Measurements from ENCODE around the gene ALX4. TPM values are rescaled to one million over a fixed set of nuclear protein-coding genes. Genes with fewer than 3 reads are reported as not detected.

The ALX4 gene
- total RNA-seq, 1 donor from 2014 or later, result 1.2 TPM

GRCh38 chr11:44335919-44336318, 26.0 kb upstream of the ALX4 start:
- FAIRE-seq (no peak), DNase-seq (ENCODE audit: low spot score in 2 of 2) (no peak)

- DNase-seq (ENCODE audit: low spot score in 2 of 2) (no peak), FAIRE-seq (no peak)
Measured at GRCh38 chr11:44335052-44335760, 25.3 kb upstream of the ALX4 start.

GRCh38 chr11:44334356-44335004, 24.5 kb upstream of the ALX4 start:
- no peak for DNase-seq (ENCODE audit: low spot score in 2 of 2)
- FAIRE-seq, result no peak

- FAIRE-seq, result no peak
Measured at GRCh38 chr11:44333271-44334218, 23.6 kb upstream of the ALX4 start.

GRCh38 chr11:44332665-44333064, 22.7 kb upstream of the ALX4 start:
- DNase-seq (ENCODE audit: low spot score in 2 of 2) (no peak), FAIRE-seq (no peak)

More at GRCh38 chr11:44333271-44334218, 23.6 kb upstream of the ALX4 start:
- no peak for DNase-seq (ENCODE audit: low spot score in 2 of 2)

GRCh38 chr11:44329472-44330230, 19.7 kb upstream of the ALX4 start:
- FAIRE-seq, result no peak
- DNase-seq (ENCODE audit: low spot score in 2 of 2), result no peak

- DNase-seq (ENCODE audit: low spot score in 2 of 2) (no peak), FAIRE-seq (no peak)
Measured at GRCh38 chr11:44328138-44328660, 18.3 kb upstream of the ALX4 start.

- no peak for FAIRE-seq
- no peak for DNase-seq (ENCODE audit: low spot score in 2 of 2)
Measured at GRCh38 chr11:44327730-44328129, 17.8 kb upstream of the ALX4 start.

GRCh38 chr11:44326615-44327475, 16.9 kb upstream of the ALX4 start:
- no peak for FAIRE-seq
- DNase-seq (ENCODE audit: low spot score in 2 of 2), result no peak

GRCh38 chr11:44325698-44326097, 15.8 kb upstream of the ALX4 start:
- FAIRE-seq (no peak), DNase-seq (ENCODE audit: low spot score in 2 of 2) (no peak)

- no peak for DNase-seq (ENCODE audit: low spot score in 2 of 2)
- FAIRE-seq, result no peak
Measured at GRCh38 chr11:44324749-44325525, 15.0 kb upstream of the ALX4 start.

- FAIRE-seq (no peak), DNase-seq (ENCODE audit: low spot score in 2 of 2) (no peak)
Measured at GRCh38 chr11:44324222-44324621, 14.3 kb upstream of the ALX4 start.

- DNase-seq (ENCODE audit: low spot score in 2 of 2) (no peak), FAIRE-seq (no peak)
Measured at GRCh38 chr11:44322243-44322642, 12.3 kb upstream of the ALX4 start.

GRCh38 chr11:44321059-44321458, 11.1 kb upstream of the ALX4 start:
- DNase-seq (ENCODE audit: low spot score in 2 of 2), result no peak
- no peak for FAIRE-seq

GRCh38 chr11:44320289-44320973, 10.5 kb upstream of the ALX4 start:
- DNase-seq (ENCODE audit: low spot score in 2 of 2) (no peak), FAIRE-seq (no peak)

GRCh38 chr11:44319552-44320288, 9.8 kb upstream of the ALX4 start:
- FAIRE-seq, result no peak
- DNase-seq (ENCODE audit: low spot score in 2 of 2), result no peak

- FAIRE-seq (no peak), DNase-seq (ENCODE audit: low spot score in 2 of 2) (no peak)
Measured at GRCh38 chr11:44319170-44319551, 9.2 kb upstream of the ALX4 start.

Measured in frontal cortex (tissue), 4 donors.